Measurements from ENCODE around the gene RABAC1. TPM values are rescaled to one million over a fixed set of nuclear protein-coding genes. Genes with fewer than 3 reads are reported as not detected.

RABAC1 gene
- polyA plus RNA-seq, 3 donors from 2014 or later: 263 to 375 (median 373) TPM

- Mint-ChIP-seq H3K36me3 (peaks cover 0 to 3% (median 0%) of the 10 kb centered on the region in 3 donors), H3K9me3 (no peaks in the 10 kb centered on the region), H3K27ac (peak overlapping the region in 3 of 6 donors; percentile 72 to 89 (median 87)), H3K4me1 (peaks cover 27 to 35% of the 10 kb centered on the region in 2 donors), H3K4me3 (peak overlapping the region; percentile 79 to 94 (median 88)), H3K27me3 (ENCODE audit: low read depth in 3 of 3) (peaks cover 12 to 13% (median 12%) of the 10 kb centered on the region in 3 donors)
- DNase-seq: no peak
These were observed 31.5 kb downstream of the RABAC1 start for GRCh38 chr19:41927497-41928192.

DNA sequence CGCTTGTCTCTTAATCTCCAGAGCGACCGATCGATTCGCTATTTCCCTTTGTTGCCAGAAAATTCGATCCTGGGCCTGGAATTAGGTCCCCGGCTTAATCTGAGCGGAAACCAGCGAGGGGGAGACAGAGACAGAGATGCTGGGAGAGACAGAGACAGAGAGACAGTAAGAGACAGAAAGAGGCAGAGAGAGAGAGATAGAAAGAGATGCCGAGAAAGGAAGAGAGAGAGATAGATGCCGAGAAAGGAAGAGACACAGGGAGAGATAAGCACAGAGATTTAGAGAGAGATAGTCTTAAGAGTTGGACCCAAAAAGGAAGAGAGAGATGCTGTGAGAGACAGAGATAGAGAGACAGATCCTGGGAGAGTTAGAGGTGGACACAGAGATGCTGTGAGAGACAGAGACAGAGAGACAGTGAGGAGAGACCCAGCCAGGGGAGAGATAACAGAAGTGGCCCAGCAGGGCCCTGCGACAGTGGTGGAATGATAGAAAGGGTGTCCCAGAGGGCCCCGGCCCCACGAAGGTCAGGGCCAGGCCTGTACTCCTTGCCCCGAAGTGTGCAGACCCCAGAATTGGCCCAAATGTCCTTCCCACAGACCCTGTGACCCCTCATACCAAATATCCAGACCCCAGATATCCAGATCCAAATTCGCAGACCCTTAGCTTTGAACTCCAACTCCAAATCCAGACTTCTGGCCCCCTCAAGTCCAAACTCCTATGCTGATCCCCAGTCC is 32.2 kb downstream of the RABAC1 start:
- Mint-ChIP-seq H3K9me3 (peaks cover 0 to 2% (median 0%) of the 10 kb centered on the region in 6 donors), H3K4me3 (no peak overlapping the region), H3K27ac (no peak overlapping the region), H3K27me3 (ENCODE audit: low read depth in 3 of 3) (peaks cover 13 to 17% (median 15%) of the 10 kb centered on the region in 3 donors), H3K4me1 (peaks cover 31 to 35% of the 10 kb centered on the region in 2 donors), H3K36me3 (peaks cover 0 to 3% (median 0%) of the 10 kb centered on the region in 3 donors)
- no peak for DNase-seq

- H3K27me3 Mint-ChIP-seq (ENCODE audit: low read depth in 3 of 3): peaks cover 16 to 20% (median 16%) of the 10 kb centered on the region in 3 donors
- no peak overlapping the region for H3K27ac Mint-ChIP-seq
- H3K4me3 Mint-ChIP-seq: no peak overlapping the region
- peaks cover 0 to 2% (median 0%) of the 10 kb centered on the region in 6 donors for H3K9me3 Mint-ChIP-seq
- H3K4me1 Mint-ChIP-seq: peaks cover 32 to 37% of the 10 kb centered on the region in 2 donors
- H3K36me3 Mint-ChIP-seq: peaks cover 0 to 3% (median 0%) of the 10 kb centered on the region in 3 donors
- DNase-seq: no peak
These were observed 32.9 kb downstream of the RABAC1 start for GRCh38 chr19:41926028-41926762.

- Mint-ChIP-seq H3K27me3 (ENCODE audit: low read depth in 3 of 3) (peaks cover 16 to 22% (median 19%) of the 10 kb centered on the region in 3 donors), H3K36me3 (peaks cover 0 to 3% (median 0%) of the 10 kb centered on the region in 3 donors), H3K27ac (no peak overlapping the region), H3K9me3 (peaks cover 0 to 2% (median 0%) of the 10 kb centered on the region in 6 donors), H3K4me3 (no peak overlapping the region), H3K4me1 (peaks cover 28 to 31% of the 10 kb centered on the region in 2 donors)
- no peak for DNase-seq
These were observed 33.7 kb downstream of the RABAC1 start for GRCh38 chr19:41925208-41926003.

DNA sequence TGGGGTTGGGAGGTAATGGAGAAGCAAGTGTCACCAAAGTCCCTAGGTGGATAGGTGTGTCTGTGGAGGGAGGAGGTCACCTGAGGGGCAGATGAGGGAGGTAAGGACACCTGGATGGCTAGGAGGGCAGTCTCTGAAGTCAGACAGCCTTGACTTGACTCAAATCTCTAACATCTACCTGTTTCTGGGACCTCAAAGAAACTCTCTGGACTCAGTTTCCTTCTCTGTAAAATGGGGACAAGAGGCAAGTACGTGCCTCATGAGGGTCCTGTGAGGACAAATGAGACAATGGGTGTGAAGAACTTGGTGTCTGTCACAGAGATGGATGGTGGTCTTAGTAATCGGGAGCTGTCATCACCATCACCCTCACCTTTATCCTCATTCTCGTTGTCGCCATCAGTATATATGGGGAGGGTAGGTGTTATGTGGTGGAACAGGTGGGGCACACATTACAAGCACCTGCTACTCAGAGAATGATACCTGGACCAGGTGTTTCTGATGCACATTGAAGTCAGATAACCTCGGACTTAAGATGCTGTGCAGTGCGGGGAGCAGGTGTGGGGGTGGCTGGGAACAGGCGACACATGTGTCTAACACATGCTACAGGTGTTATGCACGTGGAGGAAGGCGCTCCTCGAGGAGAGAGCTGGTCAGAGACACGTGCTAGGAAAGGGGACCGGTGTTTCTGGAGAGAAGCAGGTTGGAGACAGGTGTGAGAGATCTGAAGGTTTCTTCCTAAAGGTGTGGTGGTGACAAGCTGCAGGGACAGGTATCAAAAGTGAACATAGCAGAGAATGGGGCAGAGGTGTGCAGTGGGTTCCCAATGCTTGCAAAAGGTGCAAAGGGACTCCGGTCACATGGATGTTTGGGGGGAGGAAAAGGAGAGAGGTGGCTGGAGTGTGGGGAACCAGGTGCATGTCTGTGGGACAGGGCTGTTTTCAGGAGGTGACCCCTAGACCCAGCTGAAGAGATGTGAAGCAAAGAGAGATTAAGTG is 34.7 kb downstream of the RABAC1 start:
- H3K4me3 Mint-ChIP-seq: no peak overlapping the region
- peaks cover 13 to 22% (median 16%) of the 10 kb centered on the region in 3 donors for H3K27me3 Mint-ChIP-seq (ENCODE audit: low read depth in 3 of 3)
- H3K9me3 Mint-ChIP-seq: peaks cover 0 to 2% (median 0%) of the 10 kb centered on the region in 6 donors
- H3K36me3 Mint-ChIP-seq: peaks cover 0 to 3% (median 0%) of the 10 kb centered on the region in 3 donors
- DNase-seq: no peak
- no peak overlapping the region for H3K27ac Mint-ChIP-seq
- H3K4me1 Mint-ChIP-seq: peaks cover 18 to 22% of the 10 kb centered on the region in 2 donors

GRCh38 chr19:41923045-41923788 is 35.9 kb downstream of the RABAC1 start:
- no peak for DNase-seq
- peaks cover 10 to 12% of the 10 kb centered on the region in 2 donors for H3K4me1 Mint-ChIP-seq
- peaks cover 6 to 14% (median 11%) of the 10 kb centered on the region in 3 donors for H3K27me3 Mint-ChIP-seq (ENCODE audit: low read depth in 3 of 3)
- peaks cover 0 to 2% (median 0%) of the 10 kb centered on the region in 6 donors for H3K9me3 Mint-ChIP-seq
- peak overlapping the region in 2 of 6 donors; percentile 51 to 64 for H3K27ac Mint-ChIP-seq
- peak overlapping the region in 1 of 5 donors; percentile 27 for H3K4me3 Mint-ChIP-seq
- peaks cover 0 to 3% (median 0%) of the 10 kb centered on the region in 3 donors for H3K36me3 Mint-ChIP-seq

- no peak for DNase-seq
These were observed 36.5 kb downstream of the RABAC1 start for GRCh38 chr19:41922585-41922984.

GRCh38 chr19:41921577-41922576 is 37.2 kb downstream of the RABAC1 start:
- Mint-ChIP-seq H3K4me1 (peaks cover 10 to 12% of the 10 kb centered on the region in 2 donors), H3K9me3 (peaks cover 0 to 2% (median 0%) of the 10 kb centered on the region in 6 donors), H3K4me3 (peak overlapping the region in 1 of 5 donors; percentile 22), H3K27me3 (ENCODE audit: low read depth in 3 of 3) (peaks cover 6 to 14% (median 10%) of the 10 kb centered on the region in 3 donors), H3K36me3 (peaks cover 0 to 3% (median 0%) of the 10 kb centered on the region in 3 donors), H3K27ac (peak overlapping the region in 2 of 6 donors; percentile 5 to 41)
- no peak for DNase-seq

More at GRCh38 chr19:41922585-41922984, 36.5 kb downstream of the RABAC1 start:
- Mint-ChIP-seq H3K36me3 (peaks cover 0 to 3% (median 0%) of the 10 kb centered on the region in 3 donors), H3K9me3 (peaks cover 0 to 2% (median 0%) of the 10 kb centered on the region in 6 donors), H3K27ac (no peak overlapping the region), H3K4me1 (peaks cover 10 to 12% of the 10 kb centered on the region in 2 donors), H3K27me3 (ENCODE audit: low read depth in 3 of 3) (peaks cover 6 to 14% (median 10%) of the 10 kb centered on the region in 3 donors), H3K4me3 (peak overlapping the region in 1 of 5 donors; percentile 7)

- Mint-ChIP-seq H3K36me3 (peaks cover 0 to 3% (median 0%) of the 10 kb centered on the region in 3 donors), H3K4me3 (peak overlapping the region in 1 of 5 donors; percentile 22), H3K27me3 (ENCODE audit: low read depth in 3 of 3) (peaks cover 6 to 14% (median 10%) of the 10 kb centered on the region in 3 donors), H3K9me3 (peaks cover 0 to 2% (median 0%) of the 10 kb centered on the region in 6 donors), H3K27ac (peak overlapping the region in 2 of 6 donors; percentile 5 to 41), H3K4me1 (peaks cover 10 to 12% of the 10 kb centered on the region in 2 donors)
- no peak for DNase-seq
These were observed 38.1 kb downstream of the RABAC1 start for GRCh38 chr19:41920882-41921576.

All from immature natural killer cell (primary cell).